Skeletal muscle satellite cell (primary cell): ENCODE results near the gene BPIFB2. TPM values are rescaled to one million over a fixed set of nuclear protein-coding genes. Genes with fewer than 3 reads are reported as not detected.
"Not testable (repeated sequence)": the region's sequence is repeated elsewhere in the genome, so short reads cannot be mapped to it uniquely, and the experiment has no call there.

Source experiments
- H3K27me3 ChIP-seq: 2 replicates; pipeline ENCODE4 v1.7.0; 2013; ENCODE audit warnings: low read length; ENCODE audit not compliant: control insufficient read depth, insufficient read depth
- H3K36me3 ChIP-seq: 2 replicates; pipeline ENCODE4 v1.7.0; 2013; ENCODE audit warnings: mild to moderate bottlenecking, control low read depth, low read length; ENCODE audit not compliant: insufficient read depth
- H3K4me1 ChIP-seq: 2 replicates; pipeline ENCODE4 v1.7.0; 2013; ENCODE audit warnings: low read length; ENCODE audit not compliant: control insufficient read depth, insufficient read depth
- H3K4me2 ChIP-seq: 2 replicates; pipeline ENCODE4 v1.7.0; 2013; ENCODE audit warnings: mild to moderate bottlenecking, low read length
- H3K4me3 ChIP-seq: 2 replicates; pipeline ENCODE4 v1.7.0; 2013; ENCODE audit warnings: low read length
- H3K9ac ChIP-seq: 2 replicates; pipeline ENCODE4 v1.7.0; 2013; ENCODE audit warnings: mild to moderate bottlenecking, low read depth, low read length, moderate library complexity
- H3K9me3 ChIP-seq: replicated peaks from 2 replicates; pipeline ENCODE4 v1.7.0; 2013; ENCODE audit warnings: mild to moderate bottlenecking, control low read depth, low read length
- total RNA-seq: library from RNA; depleted of rRNA; stranded (reverse); fragments of >200 nt; gene quantifications from 2 replicates; pipeline ENCODE4 v1.2.3, GENCODE V29; 2012; rRNA removed

BPIFB2 gene, protein sequence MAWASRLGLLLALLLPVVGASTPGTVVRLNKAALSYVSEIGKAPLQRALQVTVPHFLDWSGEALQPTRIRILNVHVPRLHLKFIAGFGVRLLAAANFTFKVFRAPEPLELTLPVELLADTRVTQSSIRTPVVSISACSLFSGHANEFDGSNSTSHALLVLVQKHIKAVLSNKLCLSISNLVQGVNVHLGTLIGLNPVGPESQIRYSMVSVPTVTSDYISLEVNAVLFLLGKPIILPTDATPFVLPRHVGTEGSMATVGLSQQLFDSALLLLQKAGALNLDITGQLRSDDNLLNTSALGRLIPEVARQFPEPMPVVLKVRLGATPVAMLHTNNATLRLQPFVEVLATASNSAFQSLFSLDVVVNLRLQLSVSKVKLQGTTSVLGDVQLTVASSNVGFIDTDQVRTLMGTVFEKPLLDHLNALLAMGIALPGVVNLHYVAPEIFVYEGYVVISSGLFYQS
- not detected in 2 replicates for total RNA-seq

DNA sequence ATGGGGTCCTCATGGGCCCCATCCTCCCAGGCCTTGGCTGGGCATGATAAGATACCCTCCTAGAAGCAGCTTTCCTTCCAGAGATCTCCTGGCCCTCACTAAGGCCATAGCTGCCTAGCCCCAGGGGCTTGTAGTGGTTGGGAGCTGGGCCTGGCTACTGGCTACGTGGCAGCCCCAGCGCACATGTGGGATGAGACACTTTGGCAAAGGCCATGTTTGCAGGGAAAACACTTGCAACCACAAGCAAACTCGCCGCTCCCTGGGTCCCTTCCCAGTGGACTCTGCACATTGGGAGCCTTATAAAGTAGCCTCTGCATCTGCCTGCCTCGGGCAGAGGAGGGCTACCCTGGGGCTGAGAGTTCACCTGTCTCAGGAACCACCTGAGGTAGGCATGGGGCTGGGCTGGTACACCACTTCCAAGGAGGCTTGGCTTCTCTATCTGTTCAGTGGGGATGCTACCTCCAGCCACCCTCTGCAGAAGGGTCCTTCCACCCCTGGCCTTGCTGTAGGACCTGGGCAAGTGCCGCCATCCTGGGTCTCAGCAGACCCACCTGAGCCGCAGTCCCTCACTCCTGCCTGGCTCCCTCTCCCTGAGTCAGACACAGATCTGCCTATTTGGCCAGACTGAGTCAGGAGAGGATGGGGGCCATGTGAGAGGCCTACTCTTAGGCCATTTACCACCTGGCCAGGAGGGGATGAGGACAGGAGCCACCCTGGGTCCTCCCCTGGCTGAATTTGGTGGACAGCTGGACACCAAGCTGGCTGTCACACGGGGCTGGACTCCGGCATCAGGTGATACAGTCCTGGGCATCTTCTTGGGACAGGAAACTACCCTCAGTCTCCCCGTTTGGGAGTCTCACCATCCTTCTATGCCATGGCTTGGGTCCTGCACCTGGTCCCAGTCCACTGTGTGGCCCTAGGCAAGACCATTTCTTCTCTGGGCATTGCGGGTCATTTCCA lies at the start of gene BPIFB2:
TSS of gene BPIFB2 (plus strand) at position 329 of the 960 bp plus-strand sequence. CDS start 871 bp downstream, outside the sequence.
- Histone ChIP-seq H3K36me3 (no peaks in the 10 kb centered on the region), H3K4me1 (no peaks in the 10 kb centered on the region), H3K4me2 (no peak within 1 kb of the TSS), H3K9me3 (no peaks in the 10 kb centered on the region), H3K9ac (no peak within 1 kb of the TSS), H3K27me3 (peaks cover 22% of the 10 kb centered on the region), H3K4me3 (no peak within 1 kb of the TSS)

DNA sequence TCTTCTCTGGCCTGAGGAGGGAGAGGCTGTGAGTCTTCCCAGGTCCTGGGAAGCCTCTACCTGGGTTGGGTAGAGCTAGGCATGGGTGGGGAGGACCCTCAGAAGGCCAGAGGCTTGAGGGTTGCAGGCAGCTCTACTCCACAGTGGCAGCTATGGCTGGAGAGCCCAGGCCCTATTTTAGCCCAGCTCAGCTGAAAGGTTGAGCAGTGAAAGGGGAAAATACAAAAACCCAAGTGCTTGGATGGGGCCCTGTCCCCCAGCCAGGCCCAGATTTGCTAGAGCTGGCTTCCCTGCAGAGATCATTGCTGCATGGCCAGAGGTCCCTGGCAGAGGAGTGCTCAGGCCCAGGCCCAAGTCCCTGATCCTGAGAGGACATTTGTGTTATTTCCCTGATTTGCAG lies 48.9 kb upstream of the BPIFB2 start:
- Histone ChIP-seq H3K4me2 (no peak overlapping the region), H3K36me3 (no peaks in the 10 kb centered on the region), H3K9ac (no peak overlapping the region), H3K27me3 (peaks cover 18% of the 10 kb centered on the region), H3K9me3 (no peaks in the 10 kb centered on the region), H3K4me1 (no peaks in the 10 kb centered on the region), H3K4me3 (no peak overlapping the region)

DNA sequence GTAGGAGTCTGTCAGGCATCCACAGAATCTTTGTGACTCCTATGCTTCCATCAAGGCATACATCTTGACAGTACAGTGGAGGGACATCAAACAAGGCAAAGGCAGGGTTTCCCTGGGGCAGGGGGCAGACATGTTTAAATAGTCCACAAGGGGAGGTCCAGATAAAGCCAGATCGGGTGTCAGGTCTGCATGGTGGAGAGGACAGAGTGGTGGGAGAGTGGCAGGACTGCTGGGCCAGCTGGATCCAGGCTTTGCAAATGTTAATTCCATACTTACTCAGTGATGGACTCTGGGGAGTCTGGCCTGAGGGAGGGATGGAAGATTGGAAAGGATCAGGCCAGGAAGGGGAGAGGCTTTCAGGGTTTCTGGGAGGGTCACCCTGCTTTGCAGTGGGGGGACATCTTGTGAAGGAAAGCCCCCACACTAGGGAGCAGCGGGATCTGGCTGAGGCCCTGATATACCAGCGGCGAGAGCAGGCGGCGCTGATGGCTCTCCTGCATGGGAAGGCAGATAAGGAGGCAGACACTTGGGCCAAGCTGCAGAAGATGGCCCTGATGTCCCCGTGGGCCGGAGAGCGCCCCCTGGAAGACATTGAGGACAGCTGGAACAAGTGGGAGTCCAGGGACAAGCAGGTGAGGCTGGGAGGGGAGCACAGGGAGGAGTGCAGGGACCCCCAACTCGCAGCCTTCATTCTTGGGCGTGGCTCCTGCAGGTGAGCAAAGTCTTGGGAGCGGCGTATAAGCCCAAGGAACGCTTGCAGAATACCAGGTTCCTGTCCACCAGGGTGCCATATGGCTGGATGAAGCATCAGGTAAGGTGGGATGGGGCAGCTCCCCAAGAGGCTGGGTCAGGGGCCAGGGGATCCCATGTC lies 47.9 kb upstream of the BPIFB2 start:
- Histone ChIP-seq H3K4me1 (no peaks in the 10 kb centered on the region), H3K9ac (no peak overlapping the region), H3K27me3 (peaks cover 19% of the 10 kb centered on the region), H3K4me2 (no peak overlapping the region), H3K36me3 (no peaks in the 10 kb centered on the region), H3K4me3 (no peak overlapping the region), H3K9me3 (no peaks in the 10 kb centered on the region)

DNA sequence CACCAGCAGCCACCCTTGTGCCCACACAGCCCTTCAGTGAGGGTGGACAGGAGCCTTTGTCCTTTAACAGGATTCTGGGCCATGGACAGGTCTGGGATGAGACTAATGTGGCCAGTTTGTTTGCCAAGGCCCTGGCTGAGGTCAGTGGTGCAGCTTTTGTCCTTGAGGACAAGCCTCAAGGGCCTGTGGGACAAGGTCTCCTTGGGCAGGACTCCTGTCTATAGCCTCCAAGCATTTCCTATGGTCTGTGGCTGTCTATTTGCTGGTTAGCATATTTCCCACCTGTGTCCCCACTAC lies 47.3 kb upstream of the BPIFB2 start:
- H3K9ac ChIP-seq, result no peak overlapping the region
- H3K4me3 ChIP-seq, result no peak overlapping the region
- H3K9me3 ChIP-seq, result no peaks in the 10 kb centered on the region
- no peaks in the 10 kb centered on the region for H3K4me1 ChIP-seq
- H3K27me3 ChIP-seq, result peaks cover 19% of the 10 kb centered on the region
- H3K4me2 ChIP-seq, result no peak overlapping the region
- H3K36me3 ChIP-seq, result no peaks in the 10 kb centered on the region

DNA sequence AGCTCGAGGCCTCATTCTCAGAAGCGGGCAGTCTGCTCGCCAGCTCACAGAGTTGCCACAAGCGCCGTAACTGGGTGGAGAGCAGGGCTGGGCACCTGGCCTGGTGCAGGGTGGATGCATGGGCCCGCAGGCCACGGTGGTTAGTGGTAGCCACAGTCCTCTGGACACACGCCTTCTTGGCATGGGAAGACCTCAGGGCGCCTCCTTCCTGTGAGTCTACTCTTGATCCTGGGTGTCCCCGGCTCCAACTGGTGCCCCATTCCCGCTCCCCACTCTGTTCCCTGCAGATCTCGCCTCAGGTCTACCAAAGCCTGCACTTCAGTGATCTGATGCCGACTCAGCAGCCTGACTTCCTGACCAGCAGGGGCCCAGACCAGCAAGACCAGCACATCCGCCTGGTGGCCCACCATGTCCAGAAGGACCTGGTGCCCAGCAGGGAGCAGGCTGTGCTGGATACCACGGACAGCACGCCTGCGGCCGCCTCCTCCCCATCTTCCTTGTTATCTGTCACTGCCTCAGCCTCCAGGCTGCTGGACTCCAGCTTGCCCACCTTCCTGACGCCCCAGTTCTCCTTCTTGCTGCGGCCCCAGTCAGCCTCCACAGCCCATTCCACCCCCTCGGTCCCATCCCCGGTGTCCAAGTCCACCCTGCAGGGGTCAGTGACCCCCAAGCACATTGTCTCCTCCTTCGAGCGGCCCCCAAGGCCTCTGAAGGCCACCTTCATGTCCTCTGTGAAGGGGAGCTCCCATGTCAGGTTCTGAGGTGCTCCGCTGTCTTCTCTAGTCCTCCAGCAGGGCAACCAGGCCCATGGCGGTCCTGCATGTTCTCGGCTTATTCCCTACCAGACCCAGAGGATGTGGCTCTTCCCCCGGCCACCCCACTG lies 46.4 kb upstream of the BPIFB2 start:
- no peak overlapping the region for H3K4me3 ChIP-seq
- no peaks in the 10 kb centered on the region for H3K9me3 ChIP-seq
- H3K4me2 ChIP-seq, result no peak overlapping the region
- H3K4me1 ChIP-seq, result no peaks in the 10 kb centered on the region
- H3K27me3 ChIP-seq, result peaks cover 22% of the 10 kb centered on the region
- H3K36me3 ChIP-seq, result no peaks in the 10 kb centered on the region
- no peak overlapping the region for H3K9ac ChIP-seq

DNA sequence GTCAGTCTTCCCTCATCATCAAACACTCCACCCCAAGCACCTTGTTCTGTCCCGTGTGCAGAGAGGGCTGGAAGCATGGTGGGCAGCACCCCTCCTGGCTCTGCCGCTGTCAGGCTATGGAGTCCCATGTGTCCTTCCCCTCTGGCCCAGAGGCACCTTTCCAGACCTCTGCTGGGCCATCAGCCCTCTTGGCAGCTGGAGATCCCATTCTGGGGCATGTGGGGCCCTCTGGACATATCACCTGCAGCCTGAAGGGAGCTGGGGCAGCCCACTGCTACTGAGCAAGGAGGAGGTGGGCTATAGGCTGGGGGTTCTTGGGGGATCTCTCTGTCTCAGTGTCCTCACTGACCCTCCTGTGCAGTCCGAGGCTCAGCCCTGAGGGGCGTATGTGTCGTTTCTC lies 45.5 kb upstream of the BPIFB2 start:
- Histone ChIP-seq H3K9ac (no peak overlapping the region), H3K4me3 (no peak overlapping the region), H3K4me2 (no peak overlapping the region), H3K4me1 (no peaks in the 10 kb centered on the region), H3K9me3 (no peaks in the 10 kb centered on the region), H3K27me3 (peaks cover 22% of the 10 kb centered on the region), H3K36me3 (no peaks in the 10 kb centered on the region)

DNA sequence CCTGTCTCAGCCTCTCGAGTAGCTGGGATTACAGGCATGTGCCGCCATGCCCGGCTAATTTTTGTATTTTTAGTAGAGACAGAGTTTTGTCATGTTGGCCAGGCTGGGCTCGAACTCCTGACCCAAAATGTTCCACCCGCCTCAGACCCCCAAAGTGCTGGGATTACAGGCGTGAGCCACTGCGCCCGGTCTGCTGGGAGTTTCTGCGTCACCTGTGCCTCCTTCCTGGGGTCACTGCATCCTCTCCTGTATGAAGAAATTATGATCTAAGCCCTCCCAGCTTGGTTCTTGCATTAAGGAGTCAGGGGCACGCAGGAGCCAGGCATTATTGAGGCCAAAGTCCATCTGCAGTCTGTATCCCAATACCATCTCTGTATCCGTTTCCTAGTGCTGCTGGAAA lies 44.9 kb upstream of the BPIFB2 start:
- not testable (repeated sequence) for H3K4me2 ChIP-seq, H3K9me3 ChIP-seq, H3K36me3 ChIP-seq, H3K4me1 ChIP-seq, H3K9ac ChIP-seq, H3K4me3 ChIP-seq
- peaks cover 26% of the 10 kb centered on the region for H3K27me3 ChIP-seq

DNA sequence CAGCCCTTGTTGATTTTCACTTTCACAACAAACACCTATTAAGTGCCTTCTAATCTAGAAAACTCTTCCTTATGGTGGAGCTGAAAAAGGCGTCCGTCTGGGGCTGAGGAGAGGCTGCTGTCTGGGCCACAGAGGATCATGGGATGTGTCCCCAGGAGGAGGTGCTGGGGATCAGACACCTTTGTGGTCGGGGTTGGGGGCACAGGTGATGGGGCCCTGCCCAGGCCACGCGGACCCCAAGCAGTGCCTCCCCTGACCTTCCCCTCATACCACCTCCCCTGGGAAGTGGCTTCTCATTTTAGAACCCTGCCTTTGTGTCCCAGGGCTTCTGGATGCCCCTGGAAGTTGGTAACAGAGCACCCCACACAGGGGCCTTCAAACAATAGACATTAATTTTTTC lies 44.3 kb upstream of the BPIFB2 start:
- Histone ChIP-seq H3K9me3 (no peaks in the 10 kb centered on the region), H3K9ac (no peak overlapping the region), H3K27me3 (peaks cover 27% of the 10 kb centered on the region), H3K4me3 (no peak overlapping the region), H3K4me2 (no peak overlapping the region), H3K4me1 (no peaks in the 10 kb centered on the region), H3K36me3 (no peaks in the 10 kb centered on the region)

DNA sequence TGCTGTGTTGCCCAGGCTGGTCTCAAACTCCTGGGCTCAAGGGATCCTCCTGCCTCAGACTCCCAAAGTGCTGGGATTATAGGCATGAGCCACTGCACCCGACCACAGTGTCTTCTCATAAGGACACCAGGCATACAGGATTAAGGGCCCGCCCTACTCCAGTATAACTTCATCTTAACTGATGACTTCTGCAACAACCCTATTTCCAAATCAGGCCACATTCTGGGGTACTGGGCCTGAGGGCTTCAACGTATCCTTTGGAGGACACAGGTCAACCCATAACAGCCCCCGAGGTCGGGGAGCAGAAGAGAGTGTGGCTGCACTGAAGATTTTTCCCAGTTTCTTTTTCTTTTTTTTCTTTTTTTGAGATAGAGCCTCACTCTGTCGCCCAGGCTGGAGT lies 42.9 kb upstream of the BPIFB2 start:
- no peaks in the 10 kb centered on the region for H3K36me3 ChIP-seq
- H3K4me1 ChIP-seq, result no peaks in the 10 kb centered on the region
- H3K27me3 ChIP-seq, result peaks cover 32% of the 10 kb centered on the region
- no peak overlapping the region for H3K9ac ChIP-seq
- H3K9me3 ChIP-seq, result no peaks in the 10 kb centered on the region
- no peak overlapping the region for H3K4me2 ChIP-seq
- H3K4me3 ChIP-seq, result no peak overlapping the region

DNA sequence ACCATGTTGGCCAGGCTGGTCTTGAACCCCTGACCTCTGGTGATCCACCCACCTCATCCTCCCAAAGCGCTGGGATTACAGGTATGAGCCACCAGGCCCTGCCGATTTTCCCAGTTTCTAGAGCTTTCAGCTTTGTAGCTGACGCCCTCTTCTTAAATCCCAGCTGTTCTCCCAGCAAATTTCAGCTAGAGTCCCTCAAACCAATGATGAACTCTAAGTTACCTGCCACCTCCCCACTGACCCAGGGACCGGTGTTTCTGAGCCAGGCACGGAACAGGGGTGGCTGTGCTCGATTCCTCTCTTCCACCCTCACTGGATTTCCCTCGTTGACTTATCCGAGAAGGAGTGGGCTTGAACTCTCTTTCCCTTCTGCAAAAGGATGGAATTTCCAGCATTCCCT lies 42.4 kb upstream of the BPIFB2 start:
- no peak overlapping the region for H3K4me3 ChIP-seq
- no peaks in the 10 kb centered on the region for H3K36me3 ChIP-seq
- H3K27me3 ChIP-seq, result peaks cover 31% of the 10 kb centered on the region
- H3K4me1 ChIP-seq, result no peaks in the 10 kb centered on the region
- H3K4me2 ChIP-seq, result no peak overlapping the region
- no peaks in the 10 kb centered on the region for H3K9me3 ChIP-seq
- H3K9ac ChIP-seq, result no peak overlapping the region
